ENCODE measurements around the gene CSN3. TPM values are rescaled to one million over a fixed set of nuclear protein-coding genes. Genes with fewer than 3 reads are reported as not detected.

CSN3 gene
- total RNA-seq, 2 experiments from 2014 or later: not detected

- no peak overlapping the region for H3K4me2 ChIP-seq (ENCODE audit: low read length)
- ChIA-PET POLR2A (no interaction called here), CTCF (ENCODE audit: unreplicated experiment) (no interaction called here)
- H4K20me1 ChIP-seq (ENCODE audit: insufficient read depth, low read length): no peaks in the 10 kb centered on the region
- H3K4me1 ChIP-seq (ENCODE audit: insufficient read depth, low read length, poor library complexity, severe bottlenecking): no peaks in the 10 kb centered on the region
- intact Hi-C loops (cut with micrococcal nuclease; ENCODE audit: unreplicated experiment): no loop called here
- no peak overlapping the region for H3K27ac ChIP-seq (ENCODE audit: low read depth, low read length, poor library complexity, severe bottlenecking)
- BruUV-seq (replicated peaks): no TSS peak
- DNase-seq (ENCODE audit: low spot score): no peak
- H3K4me3 ChIP-seq (ENCODE audit: low read depth, low read length, poor library complexity, severe bottlenecking): no peak overlapping the region
- no peak overlapping the region for H2AFZ ChIP-seq (ENCODE audit: low read length)
- H3K9me3 ChIP-seq (ENCODE audit: low read length): no peaks in the 10 kb centered on the region
- no peaks in the 10 kb centered on the region for H3K79me2 ChIP-seq (ENCODE audit: insufficient read depth, low read depth, low read length)
- no peaks in the 10 kb centered on the region for H3K9me2 ChIP-seq (ENCODE audit: insufficient read depth, low read length)
- no peaks in the 10 kb centered on the region for H3K36me3 ChIP-seq (ENCODE audit: insufficient read depth, low read length)
- TF ChIP-seq EZH2phosphoT487 (IDR thresholded peaks at IDR 0.05; ENCODE audit: borderline replicate concordance, low read depth, low read length) (no peak), CTCF (conservative IDR thresholded peaks at IDR 0.05; ENCODE audit: low read length) (no peak)
Observed at GRCh38 chr4:70243091-70243490, 694 bp downstream of the CSN3 start.

- Histone ChIP-seq H2AFZ (ENCODE audit: low read length) (no peak overlapping the region), H3K4me1 (ENCODE audit: insufficient read depth, low read length, poor library complexity, severe bottlenecking) (no peaks in the 10 kb centered on the region), H3K4me2 (ENCODE audit: low read length) (no peak overlapping the region), H3K36me3 (ENCODE audit: insufficient read depth, low read length) (no peaks in the 10 kb centered on the region), H3K27ac (ENCODE audit: low read depth, low read length, poor library complexity, severe bottlenecking) (no peak overlapping the region), H3K9me3 (ENCODE audit: low read length) (no peaks in the 10 kb centered on the region), H4K20me1 (ENCODE audit: insufficient read depth, low read length) (no peaks in the 10 kb centered on the region), H3K9me2 (ENCODE audit: insufficient read depth, low read length) (no peaks in the 10 kb centered on the region), H3K4me3 (ENCODE audit: low read depth, low read length, poor library complexity, severe bottlenecking) (no peak overlapping the region), H3K79me2 (ENCODE audit: insufficient read depth, low read depth, low read length) (no peaks in the 10 kb centered on the region)
- no TSS peak for BruUV-seq (replicated peaks)
- intact Hi-C loops (cut with micrococcal nuclease; ENCODE audit: unreplicated experiment): no loop called here
- CTCF ChIA-PET (ENCODE audit: unreplicated experiment): no interaction called here
- TF ChIP-seq EZH2phosphoT487 (IDR thresholded peaks at IDR 0.05; ENCODE audit: borderline replicate concordance, low read depth, low read length) (no peak), CTCF (conservative IDR thresholded peaks at IDR 0.05; ENCODE audit: low read length) (no peak)
- DNase-seq (ENCODE audit: low spot score): no peak
- POLR2A ChIA-PET: no interaction called here
Observed at GRCh38 chr4:70251250-70251944, 9.0 kb downstream of the CSN3 start.

- no TSS peak for BruUV-seq (replicated peaks)
Observed at GRCh38 chr4:70251945-70252277, 9.5 kb downstream of the CSN3 start.

More at GRCh38 chr4:70251945-70252277, 9.5 kb downstream of the CSN3 start:
- H3K4me2 ChIP-seq (ENCODE audit: low read length): no peak overlapping the region
- no peaks in the 10 kb centered on the region for H3K9me2 ChIP-seq (ENCODE audit: insufficient read depth, low read length)
- POLR2A ChIA-PET: no interaction called here
- CTCF ChIA-PET (ENCODE audit: unreplicated experiment): no interaction called here
- no peak overlapping the region for H2AFZ ChIP-seq (ENCODE audit: low read length)
- H3K4me3 ChIP-seq (ENCODE audit: low read depth, low read length, poor library complexity, severe bottlenecking): no peak overlapping the region
- no peaks in the 10 kb centered on the region for H3K9me3 ChIP-seq (ENCODE audit: low read length)
- no peaks in the 10 kb centered on the region for H3K4me1 ChIP-seq (ENCODE audit: insufficient read depth, low read length, poor library complexity, severe bottlenecking)
- no peaks in the 10 kb centered on the region for H3K79me2 ChIP-seq (ENCODE audit: insufficient read depth, low read depth, low read length)
- H4K20me1 ChIP-seq (ENCODE audit: insufficient read depth, low read length): no peaks in the 10 kb centered on the region
- H3K27ac ChIP-seq (ENCODE audit: low read depth, low read length, poor library complexity, severe bottlenecking): no peak overlapping the region
- no peak for TF ChIP-seq CTCF (conservative IDR thresholded peaks at IDR 0.05; ENCODE audit: low read length)
- no peak for TF ChIP-seq EZH2phosphoT487 (IDR thresholded peaks at IDR 0.05; ENCODE audit: borderline replicate concordance, low read depth, low read length)
- no peak for DNase-seq (ENCODE audit: low spot score)
- intact Hi-C loops (cut with micrococcal nuclease; ENCODE audit: unreplicated experiment): no loop called here
- H3K36me3 ChIP-seq (ENCODE audit: insufficient read depth, low read length): no peaks in the 10 kb centered on the region
